HPDE6-E6E7 (cell line): ENCODE results near the gene FBH1.
"Not testable (repeated sequence)": the region's sequence is repeated elsewhere in the genome, so short reads cannot be mapped to it uniquely, and the experiment has no call there.

ENCODE experiments used
- DNase-seq: peaks from one replicate; pipeline ENCODE4 v3.0.0; 2011; ENCODE audit warnings: missing footprints; ENCODE audit errors: extremely low spot score

The FBH1 gene

DNA sequence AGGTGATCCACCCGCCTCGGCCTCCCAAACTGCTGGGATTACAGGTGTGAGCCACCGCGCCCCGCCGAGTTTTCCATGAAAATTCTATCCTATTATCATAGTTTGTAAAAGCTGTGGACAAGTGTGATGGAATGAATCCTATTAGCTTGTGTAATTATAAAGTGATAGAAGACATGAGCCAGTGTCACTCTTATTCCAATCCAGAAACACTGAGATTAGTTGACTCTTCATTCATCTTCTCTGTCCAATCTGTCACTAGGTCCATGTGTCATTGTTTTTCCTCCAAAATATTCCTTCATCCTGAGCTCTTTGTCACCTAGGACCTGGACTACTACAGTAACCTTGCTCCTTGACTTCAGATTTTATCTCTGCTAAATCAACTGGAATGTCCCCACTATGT lies 13.5 kb downstream of the FBH1 start:
- DNase-seq = no peak

GRCh38 chr10:5904227-5904626 lies 14.2 kb downstream of the FBH1 start:
- DNase-seq = no peak

DNA sequence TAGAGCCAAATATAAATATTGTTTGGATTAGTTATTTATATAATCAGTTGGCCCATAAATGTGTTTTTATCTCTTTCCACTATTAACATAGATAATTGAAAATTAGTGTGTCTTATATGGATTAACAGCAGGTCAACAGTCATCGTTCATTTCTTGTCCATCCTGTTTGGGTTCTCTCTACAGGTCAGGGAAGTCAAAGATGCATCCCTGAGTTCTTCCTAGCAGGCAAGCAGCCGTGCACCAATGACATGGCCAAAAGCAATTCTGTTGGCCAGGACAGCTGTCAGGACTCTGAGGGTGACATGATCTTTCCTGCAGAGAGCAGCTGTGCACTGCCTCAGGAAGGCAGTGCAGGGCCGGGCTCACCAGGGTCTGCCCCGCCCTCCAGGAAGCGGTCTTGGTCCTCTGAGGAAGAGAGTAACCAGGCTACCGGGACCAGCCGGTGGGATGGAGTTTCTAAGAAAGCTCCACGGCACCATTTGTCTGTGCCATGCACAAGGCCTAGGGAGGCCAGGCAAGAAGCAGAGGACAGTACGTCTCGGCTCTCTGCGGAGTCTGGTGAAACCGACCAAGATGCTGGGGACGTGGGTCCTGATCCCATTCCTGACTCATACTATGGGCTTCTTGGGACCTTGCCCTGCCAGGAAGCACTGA lies 15.9 kb downstream of the FBH1 start:
- DNase-seq = no peak

GRCh38 chr10:5906651-5907050 lies 16.6 kb downstream of the FBH1 start:
- DNase-seq = no peak

- DNase-seq = not testable (repeated sequence)
Observed at GRCh38 chr10:5908676-5909075, 18.6 kb downstream of the FBH1 start.

- DNase-seq = no peak
Observed at GRCh38 chr10:5910323-5911100, 20.5 kb downstream of the FBH1 start.

GRCh38 chr10:5911670-5912069 lies 21.6 kb downstream of the FBH1 start:
- DNase-seq = no peak

DNA sequence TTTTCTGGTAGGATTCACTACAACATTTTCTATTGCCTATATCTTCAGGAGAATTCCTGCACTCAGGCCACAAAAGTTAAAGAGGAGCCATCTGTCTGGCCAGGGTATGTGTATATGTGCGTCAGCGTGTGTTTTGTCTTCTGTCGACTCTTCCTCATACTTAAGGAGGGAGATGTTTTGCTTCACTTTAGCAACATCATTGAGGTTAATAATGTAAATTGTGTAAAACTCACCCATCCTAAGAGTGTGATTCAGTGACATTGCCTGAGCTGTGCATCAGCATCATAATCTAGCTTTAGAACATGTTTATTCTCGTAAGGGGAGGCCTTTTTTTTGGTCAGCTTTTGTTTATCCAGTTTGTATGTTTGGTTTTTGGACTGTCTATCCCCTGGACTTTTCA lies 23.7 kb downstream of the FBH1 start:
- no peak for DNase-seq

- no peak for DNase-seq
Observed at GRCh38 chr10:5915451-5915850, 25.4 kb downstream of the FBH1 start.

- DNase-seq = no peak
Observed at GRCh38 chr10:5917305-5917704, 27.3 kb downstream of the FBH1 start.

DNA sequence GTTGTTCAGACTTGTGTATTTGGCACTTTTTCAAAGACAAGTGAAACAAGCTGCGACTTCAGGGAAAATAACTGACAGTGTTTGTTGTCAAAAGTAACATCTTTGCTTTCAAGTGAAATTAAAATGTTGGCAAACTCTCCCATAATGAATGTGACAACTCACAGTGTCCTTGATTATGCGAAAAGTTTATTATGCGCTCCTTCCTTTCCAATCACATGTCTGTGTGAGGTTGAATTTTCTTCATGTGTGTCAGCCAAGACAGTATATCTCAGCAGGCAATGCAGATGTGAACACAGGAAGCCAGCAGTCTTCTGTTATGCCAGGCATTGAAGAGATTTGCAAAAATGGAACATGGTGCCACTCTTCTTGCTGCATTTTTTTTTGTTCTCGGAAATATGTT lies 28.7 kb downstream of the FBH1 start:
- no peak for DNase-seq

DNA sequence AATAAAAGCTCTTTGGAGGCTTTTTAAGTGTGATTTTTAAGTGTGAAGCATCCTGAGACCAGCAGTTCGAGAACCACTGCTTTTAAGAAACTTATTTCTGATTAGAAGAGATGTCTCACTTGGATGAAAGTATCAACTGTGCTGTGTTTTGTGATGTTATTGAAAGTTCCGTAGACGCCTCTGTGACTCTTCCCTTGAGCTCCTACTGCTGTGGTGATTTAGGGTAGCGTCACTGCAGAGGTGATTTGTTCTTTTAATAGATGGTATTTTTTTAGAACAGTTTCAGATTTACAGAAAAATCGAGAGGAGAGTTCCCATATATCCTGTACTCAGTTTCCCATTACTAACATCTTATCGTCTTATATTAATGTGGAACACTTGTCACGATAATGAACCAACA lies 29.5 kb downstream of the FBH1 start:
- DNase-seq = no peak

DNA sequence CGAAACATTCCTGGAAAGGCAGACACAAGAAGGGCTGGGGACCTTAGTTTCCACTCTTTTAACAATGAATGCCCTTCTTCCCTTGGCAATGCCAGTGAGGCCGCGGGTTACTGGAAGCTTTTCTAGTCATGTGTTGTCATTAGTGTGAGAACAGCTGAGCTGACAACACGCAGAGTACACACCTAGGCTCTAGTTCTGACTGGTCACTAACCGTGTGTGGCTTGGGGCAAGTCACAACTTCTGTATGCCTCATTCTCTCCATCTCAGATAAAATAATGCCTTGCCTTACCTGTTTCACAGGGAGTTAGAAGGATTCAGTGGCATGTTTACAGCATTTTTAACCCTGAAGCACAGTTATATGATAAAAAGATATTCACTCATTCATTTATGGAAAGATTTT lies 31.7 kb downstream of the FBH1 start:
- DNase-seq = no peak

DNA sequence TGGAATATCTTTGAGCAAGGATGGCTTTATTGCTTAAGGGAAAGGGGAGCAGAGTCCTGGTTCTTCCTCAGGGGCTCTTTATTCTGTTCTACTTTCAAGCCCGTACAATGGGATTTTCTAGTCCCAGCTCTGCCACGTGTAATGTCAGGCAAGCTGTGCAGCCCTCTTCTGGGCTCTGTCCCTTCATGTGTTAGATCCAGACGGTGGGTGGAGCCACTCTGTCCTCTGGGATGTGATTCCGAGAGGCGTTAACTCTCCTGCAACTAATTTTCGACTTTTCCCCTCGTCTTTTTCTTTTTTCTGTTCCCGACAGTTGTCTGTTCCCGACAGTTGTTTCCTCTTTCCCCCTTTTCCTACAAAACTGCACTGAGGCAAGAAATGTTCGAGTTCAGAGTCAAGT lies 34.8 kb downstream of the FBH1 start:
- no peak for DNase-seq

DNA sequence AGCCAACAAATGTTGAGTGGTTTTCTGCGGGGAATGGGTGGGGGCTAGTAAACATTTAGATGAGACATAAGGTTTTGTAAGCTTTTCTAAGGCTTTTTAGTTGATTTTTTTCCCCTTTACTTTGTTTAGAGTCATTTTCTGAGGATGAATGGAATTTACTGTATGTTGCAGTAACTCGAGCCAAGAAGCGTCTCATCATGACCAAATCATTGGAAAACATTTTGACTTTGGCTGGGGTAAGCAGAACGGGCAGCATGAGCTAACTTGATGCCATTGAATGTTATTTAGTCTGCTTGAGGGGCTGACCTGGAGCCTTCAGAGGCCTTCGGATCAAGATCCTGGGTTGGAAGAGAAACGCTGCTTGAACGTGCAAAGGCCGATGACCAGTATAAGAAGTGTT lies 37.3 kb downstream of the FBH1 start:
- no peak for DNase-seq

DNA sequence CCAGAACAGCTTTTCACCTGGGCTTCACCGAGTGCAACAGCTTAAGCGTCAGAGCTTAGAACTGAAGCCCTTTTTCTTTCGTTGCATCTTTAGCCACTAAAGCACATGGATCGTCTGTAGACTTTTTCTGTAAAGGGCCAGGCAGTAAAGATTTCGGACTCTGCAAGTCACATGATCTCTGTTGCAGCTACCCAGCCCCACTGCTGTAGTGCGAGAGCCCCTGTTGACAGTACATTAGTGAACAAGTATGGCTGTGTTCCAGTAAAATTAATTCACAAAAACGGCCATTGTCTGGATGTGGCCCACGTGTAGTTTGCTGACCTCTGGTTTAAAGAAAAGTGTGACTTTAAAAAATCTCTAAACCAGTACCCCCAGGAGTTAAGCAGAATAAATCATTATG lies 39.4 kb downstream of the FBH1 start:
- no peak for DNase-seq

- DNase-seq = no peak
Observed at GRCh38 chr10:5930272-5930671, 40.2 kb downstream of the FBH1 start.

GRCh38 chr10:5932345-5932744 lies 42.3 kb downstream of the FBH1 start:
- DNase-seq = no peak

- no peak for DNase-seq
Observed at GRCh38 chr10:5933909-5934546, 44.0 kb downstream of the FBH1 start.

GRCh38 chr10:5935628-5936027 lies 45.6 kb downstream of the FBH1 start:
- no peak for DNase-seq

- DNase-seq = no peak
Observed at GRCh38 chr10:5937016-5937415, 47.0 kb downstream of the FBH1 start.

- DNase-seq = no peak
Observed at GRCh38 chr10:5938291-5938690, 48.2 kb downstream of the FBH1 start.

GRCh38 chr10:5940807-5941218 lies 50.8 kb downstream of the FBH1 start:
- no peak for DNase-seq
